IPS-18a (cell line): ENCODE data around the gene HOXD13.
A peak's percentile ranks its signal among the peaks of the same experiment; 100 is the strongest.

ENCODE experiments used
- H3K27ac ChIP-seq: one replicate; pipeline ENCODE4 v1.5.1; 2013; ENCODE audit warnings: low read length
- H3K27me3 ChIP-seq: one replicate; pipeline ENCODE4 v1.6.1; 2013; ENCODE audit warnings: mild to moderate bottlenecking, low read length; ENCODE audit not compliant: control insufficient read depth, insufficient read depth
- H3K36me3 ChIP-seq: one replicate; pipeline ENCODE4 v1.6.1; 2013; ENCODE audit warnings: low read depth, low read length; ENCODE audit not compliant: control insufficient read depth
- H3K4me1 ChIP-seq: one replicate; pipeline ENCODE4 v1.6.1; 2013; ENCODE audit warnings: low read depth, low read length; ENCODE audit not compliant: control insufficient read depth
- H3K4me3 ChIP-seq: one replicate; pipeline ENCODE4 v1.5.1; 2013; ENCODE audit warnings: low read length
- H3K9ac ChIP-seq: one replicate; pipeline ENCODE4 v1.6.1; 2013; ENCODE audit warnings: mild to moderate bottlenecking, low read length, moderate library complexity
- H3K9me3 ChIP-seq: one replicate; pipeline ENCODE4 v1.6.1; 2013; ENCODE audit warnings: low read depth, low read length; ENCODE audit not compliant: control insufficient read depth

Gene HOXD13

DNA sequence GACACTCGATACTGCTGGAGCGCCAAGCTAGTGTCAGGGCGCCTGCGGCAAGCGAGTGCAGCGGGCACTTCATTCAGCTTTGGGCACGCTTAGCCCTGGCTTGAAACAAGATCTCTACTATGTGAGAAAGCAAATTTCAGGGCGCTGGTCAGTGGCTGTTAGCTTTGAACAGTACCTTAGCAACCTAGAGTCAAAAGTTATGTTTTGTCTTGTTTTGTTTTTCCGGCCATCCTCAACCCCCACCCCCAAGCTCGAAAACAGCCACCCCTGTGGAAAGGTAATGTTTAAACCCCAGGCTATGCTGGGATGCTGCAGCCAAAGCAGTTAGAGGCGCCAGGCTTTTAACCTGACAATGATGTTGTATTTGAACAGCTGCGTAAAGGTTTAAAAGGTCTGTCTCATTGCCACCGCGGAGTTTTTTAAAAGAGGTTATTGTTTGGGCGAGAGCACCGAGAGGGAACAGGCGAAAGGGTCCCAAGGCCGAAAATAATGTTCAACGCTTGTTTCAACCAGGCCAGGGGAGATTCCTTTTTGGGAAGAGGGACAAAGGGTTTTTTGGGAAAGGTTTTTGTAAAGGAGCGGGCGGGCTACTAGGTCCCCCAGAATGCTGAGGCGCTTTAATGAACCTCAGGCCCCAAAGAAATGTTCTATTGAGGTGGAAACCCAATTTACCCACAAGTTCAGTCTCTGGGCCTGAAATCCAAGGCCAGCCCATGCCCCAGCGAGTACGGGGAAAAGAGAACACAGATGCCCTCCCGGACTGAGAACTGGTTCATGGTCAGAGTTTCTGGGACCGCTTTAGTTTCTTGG lies 21.8 kb downstream of the HOXD13 start:
- no peaks in the 10 kb centered on the region for H3K4me1 ChIP-seq
- no peak overlapping the region for H3K4me3 ChIP-seq
- peaks cover 5% of the 10 kb centered on the region for H3K9me3 ChIP-seq
- no peak overlapping the region for H3K9ac ChIP-seq
- no peak overlapping the region for H3K27ac ChIP-seq
- peaks cover 100% of the 10 kb centered on the region for H3K27me3 ChIP-seq
- H3K36me3 ChIP-seq: no peaks in the 10 kb centered on the region

DNA sequence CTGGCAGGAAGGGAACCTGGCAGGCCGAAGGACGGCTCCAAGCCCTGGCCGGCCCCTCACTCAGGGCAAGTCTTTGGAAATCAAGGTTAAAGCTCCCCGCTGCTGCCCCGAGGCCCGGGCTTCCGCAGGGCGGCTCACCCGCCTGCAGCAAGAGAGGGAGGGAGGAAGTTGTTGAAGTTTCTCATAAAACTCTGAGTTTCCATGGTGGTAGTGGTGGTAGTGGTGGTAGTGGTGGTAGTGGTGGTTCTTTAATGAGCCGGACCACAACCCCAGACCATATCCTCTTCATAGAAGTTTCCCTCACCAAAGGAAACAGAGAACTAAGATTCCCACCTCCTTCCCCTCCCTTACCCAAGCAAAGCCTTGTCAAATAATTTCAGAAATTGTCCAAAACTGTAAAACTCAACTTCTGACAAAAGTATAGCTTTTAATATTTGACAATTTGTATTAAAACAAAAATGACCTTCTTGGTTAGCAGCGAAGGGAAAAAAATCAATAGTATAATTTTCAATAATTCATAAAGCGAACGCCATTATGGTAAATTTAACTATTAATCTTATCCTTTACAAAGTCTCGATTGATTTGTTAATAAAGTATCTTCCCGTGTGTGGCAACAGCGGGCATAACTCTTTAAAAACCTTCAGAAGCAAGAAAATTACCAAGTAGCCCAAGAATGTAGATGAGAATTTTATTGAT lies 22.6 kb downstream of the HOXD13 start:
- H3K9me3 ChIP-seq: peaks cover 5% of the 10 kb centered on the region
- peaks cover 100% of the 10 kb centered on the region for H3K27me3 ChIP-seq
- H3K9ac ChIP-seq: no peak overlapping the region
- no peaks in the 10 kb centered on the region for H3K4me1 ChIP-seq
- H3K4me3 ChIP-seq: no peak overlapping the region
- no peak overlapping the region for H3K27ac ChIP-seq
- H3K36me3 ChIP-seq: no peaks in the 10 kb centered on the region

DNA sequence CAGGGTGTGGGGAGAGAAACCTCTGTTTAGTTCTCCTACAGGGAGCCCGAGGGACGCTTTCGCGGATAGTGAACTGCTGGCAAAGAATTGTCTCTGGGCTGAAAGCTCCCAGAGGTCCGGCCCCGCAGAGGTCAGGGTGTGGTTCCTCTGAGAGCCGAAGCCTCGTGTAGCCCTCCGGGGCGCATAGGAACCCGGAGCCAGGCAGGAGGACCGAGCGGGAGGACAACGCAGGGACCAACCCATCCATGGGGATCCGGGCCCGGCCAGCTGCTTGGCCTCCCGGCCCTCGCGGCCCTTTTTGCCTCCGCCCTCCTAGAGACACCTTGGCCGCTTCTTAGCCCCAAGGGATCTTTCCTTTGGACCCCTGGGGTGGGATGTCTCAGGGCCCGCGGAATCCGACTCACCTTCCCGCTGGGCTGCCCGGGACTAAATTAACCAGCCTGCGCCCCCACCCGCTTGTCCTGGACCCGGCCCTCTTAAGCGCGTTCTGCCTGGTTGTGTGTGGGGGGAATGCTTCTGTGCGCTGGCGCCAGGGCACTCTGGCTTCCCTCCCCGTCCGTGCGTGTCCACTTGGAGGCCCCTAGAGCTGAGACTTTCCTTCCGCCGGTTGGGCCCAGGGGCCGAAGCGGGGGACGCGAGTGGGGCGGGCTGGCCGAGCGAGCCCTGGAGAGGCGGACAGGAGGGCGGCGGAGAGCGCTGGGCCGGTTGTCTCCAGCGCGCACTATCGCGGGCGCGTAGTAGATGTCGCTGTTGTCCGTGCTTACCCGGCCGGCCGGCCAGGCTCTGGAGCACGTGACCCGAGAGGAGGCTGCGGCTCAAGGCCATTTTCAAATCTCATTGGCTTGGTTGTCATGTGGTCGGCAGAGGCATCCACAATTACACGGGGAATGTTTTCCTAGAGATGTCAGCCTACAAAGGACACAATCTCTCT lies 23.6 kb downstream of the HOXD13 start, which contains the start of gene HOXD10:
Gene HOXD10 (plus strand): TSS at position 896 of the 931 bp plus-strand sequence. CDS start 56 bp downstream, outside the sequence.
- peaks cover 13% of the 10 kb centered on the region for H3K9me3 ChIP-seq
- H3K9ac ChIP-seq: no peak within 1 kb of the TSS
- no peaks in the 10 kb centered on the region for H3K36me3 ChIP-seq
- H3K4me1 ChIP-seq: peaks cover 2% of the 10 kb centered on the region
- no peak within 1 kb of the TSS for H3K27ac ChIP-seq
- H3K27me3 ChIP-seq: peaks cover 100% of the 10 kb centered on the region
- H3K4me3 ChIP-seq: no peak within 1 kb of the TSS

DNA sequence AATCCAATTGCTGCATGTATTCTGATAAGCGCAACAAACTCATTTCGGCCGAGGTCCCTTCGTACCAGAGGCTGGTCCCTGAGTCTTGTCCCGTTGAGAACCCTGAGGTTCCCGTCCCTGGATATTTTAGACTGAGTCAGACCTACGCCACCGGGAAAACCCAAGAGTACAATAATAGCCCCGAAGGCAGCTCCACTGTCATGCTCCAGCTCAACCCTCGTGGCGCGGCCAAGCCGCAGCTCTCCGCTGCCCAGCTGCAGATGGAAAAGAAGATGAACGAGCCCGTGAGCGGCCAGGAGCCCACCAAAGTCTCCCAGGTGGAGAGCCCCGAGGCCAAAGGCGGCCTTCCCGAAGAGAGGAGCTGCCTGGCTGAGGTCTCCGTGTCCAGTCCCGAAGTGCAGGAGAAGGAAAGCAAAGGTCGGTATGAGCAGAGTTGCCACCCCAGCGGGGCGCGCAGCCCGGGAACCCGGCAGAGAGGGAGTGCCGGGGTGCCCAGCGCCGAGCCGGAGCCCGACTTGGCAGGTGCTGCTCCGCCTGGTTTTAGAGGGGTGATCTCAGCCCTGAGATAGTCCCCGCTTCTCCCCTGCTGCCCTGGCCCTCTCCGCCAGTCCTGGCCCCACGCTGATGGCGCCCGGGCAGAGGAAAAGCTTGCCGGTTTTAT lies 24.8 kb downstream of the HOXD13 start:
- H3K36me3 ChIP-seq: no peaks in the 10 kb centered on the region
- peaks cover 5% of the 10 kb centered on the region for H3K4me1 ChIP-seq
- H3K9ac ChIP-seq: no peak overlapping the region
- no peak overlapping the region for H3K4me3 ChIP-seq
- H3K27me3 ChIP-seq: peaks cover 100% of the 10 kb centered on the region
- peaks cover 13% of the 10 kb centered on the region for H3K9me3 ChIP-seq
- no peak overlapping the region for H3K27ac ChIP-seq

DNA sequence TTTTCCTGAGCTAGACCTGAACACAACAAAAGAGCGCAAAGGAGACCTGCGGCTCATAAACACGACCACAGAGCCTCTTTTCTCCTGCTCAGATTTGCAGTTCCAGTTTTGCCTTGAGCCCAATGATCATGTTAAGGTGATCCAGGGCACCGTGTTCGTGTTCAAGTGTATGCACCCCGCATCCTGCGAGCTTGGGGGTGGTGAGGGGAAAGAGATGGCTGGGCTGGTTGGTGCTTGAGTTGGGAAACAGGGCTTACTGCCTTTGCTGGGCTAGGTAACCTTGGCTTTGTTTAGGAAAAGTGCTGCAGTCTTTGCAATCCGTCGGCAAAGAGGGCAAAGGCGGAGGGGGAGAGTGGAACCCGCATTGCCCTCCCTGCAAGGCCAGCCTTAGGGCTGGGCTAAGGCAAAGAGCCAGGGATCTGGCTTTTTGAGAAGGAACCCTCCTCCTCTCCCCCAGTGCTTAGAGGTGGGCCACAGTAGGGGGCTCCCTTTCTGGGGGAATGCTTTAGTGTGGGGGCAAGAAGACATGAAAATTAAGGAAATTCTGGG lies 25.4 kb downstream of the HOXD13 start:
- H3K4me1 ChIP-seq: peaks cover 5% of the 10 kb centered on the region
- H3K9me3 ChIP-seq: peaks cover 13% of the 10 kb centered on the region
- H3K4me3 ChIP-seq: no peak overlapping the region
- peaks cover 100% of the 10 kb centered on the region for H3K27me3 ChIP-seq
- no peaks in the 10 kb centered on the region for H3K36me3 ChIP-seq
- no peak overlapping the region for H3K27ac ChIP-seq
- H3K9ac ChIP-seq: no peak overlapping the region

DNA sequence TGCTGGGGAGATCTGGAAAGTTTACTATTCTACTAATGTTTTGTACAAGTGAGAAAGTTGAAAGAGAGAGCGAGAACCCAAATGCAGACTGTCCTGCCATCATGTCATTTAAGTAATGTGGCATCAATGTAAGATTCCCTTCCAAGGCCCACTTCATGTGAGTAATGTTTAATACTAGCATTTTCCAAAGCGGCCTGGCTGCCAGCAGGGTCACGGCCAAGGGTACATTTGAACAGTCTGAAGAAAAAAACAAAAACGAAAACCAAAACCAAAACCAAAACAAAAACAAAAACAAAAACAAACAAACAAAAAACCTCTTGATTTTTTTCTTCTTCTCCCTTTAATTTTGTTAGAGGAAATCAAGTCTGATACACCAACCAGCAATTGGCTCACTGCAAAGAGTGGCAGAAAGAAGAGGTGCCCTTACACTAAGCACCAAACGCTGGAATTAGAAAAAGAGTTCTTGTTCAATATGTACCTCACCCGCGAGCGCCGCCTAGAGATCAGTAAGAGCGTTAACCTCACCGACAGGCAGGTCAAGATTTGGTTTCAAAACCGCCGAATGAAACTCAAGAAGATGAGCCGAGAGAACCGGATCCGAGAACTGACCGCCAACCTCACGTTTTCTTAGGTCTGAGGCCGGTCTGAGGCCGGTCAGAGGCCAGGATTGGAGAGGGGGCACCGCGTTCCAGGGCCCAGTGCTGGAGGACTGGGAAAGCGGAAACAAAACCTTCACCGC lies 26.2 kb downstream of the HOXD13 start:
- Histone ChIP-seq H3K36me3 (no peaks in the 10 kb centered on the region), H3K27me3 (peaks cover 100% of the 10 kb centered on the region), H3K4me3 (no peak overlapping the region), H3K9me3 (peaks cover 13% of the 10 kb centered on the region), H3K9ac (no peak overlapping the region), H3K27ac (no peak overlapping the region), H3K4me1 (peaks cover 5% of the 10 kb centered on the region)

DNA sequence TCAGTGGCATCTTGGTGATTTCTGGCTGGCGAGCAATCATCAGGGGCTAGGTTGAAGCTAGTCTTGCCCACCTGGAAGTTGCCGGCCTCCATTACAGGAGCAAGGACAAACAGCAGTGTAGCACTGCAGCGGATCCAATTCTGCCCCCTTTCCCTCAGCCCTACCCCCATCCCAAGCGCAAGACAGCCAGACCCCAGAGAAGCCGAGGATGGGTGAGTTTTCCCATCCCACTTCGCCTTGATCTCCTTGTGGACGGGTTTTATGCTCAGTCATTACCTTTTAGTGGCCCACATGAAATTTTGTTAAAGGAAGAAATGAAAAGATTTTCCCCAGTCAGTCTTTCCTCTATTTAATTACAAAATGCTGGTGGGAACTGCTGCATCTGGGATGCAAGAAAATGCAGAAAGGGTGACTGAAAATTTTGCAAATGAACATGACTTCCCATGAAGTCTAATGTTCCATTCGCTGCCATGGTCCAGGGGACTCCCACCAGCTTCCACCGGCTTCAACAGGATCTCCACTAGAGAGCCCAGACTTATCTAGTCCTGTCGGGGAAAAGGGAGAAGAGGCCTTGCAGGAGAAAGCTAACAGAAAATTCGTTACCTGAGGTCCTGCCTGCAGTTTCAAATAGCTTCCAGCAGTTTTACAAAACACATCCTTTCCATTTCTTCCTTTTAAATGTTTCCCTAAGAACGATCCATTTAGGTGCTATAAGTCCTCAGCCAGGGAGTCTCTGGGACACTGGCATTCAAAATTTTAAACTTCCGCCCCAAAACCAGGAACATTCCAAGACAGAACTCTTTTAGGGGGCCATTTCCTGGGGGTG lies 28.1 kb downstream of the HOXD13 start:
- peaks cover 100% of the 10 kb centered on the region for H3K27me3 ChIP-seq
- H3K9me3 ChIP-seq: peaks cover 13% of the 10 kb centered on the region
- peaks cover 5% of the 10 kb centered on the region for H3K4me1 ChIP-seq
- H3K27ac ChIP-seq: no peak overlapping the region
- no peak overlapping the region for H3K4me3 ChIP-seq
- H3K36me3 ChIP-seq: no peaks in the 10 kb centered on the region
- H3K9ac ChIP-seq: no peak overlapping the region

DNA sequence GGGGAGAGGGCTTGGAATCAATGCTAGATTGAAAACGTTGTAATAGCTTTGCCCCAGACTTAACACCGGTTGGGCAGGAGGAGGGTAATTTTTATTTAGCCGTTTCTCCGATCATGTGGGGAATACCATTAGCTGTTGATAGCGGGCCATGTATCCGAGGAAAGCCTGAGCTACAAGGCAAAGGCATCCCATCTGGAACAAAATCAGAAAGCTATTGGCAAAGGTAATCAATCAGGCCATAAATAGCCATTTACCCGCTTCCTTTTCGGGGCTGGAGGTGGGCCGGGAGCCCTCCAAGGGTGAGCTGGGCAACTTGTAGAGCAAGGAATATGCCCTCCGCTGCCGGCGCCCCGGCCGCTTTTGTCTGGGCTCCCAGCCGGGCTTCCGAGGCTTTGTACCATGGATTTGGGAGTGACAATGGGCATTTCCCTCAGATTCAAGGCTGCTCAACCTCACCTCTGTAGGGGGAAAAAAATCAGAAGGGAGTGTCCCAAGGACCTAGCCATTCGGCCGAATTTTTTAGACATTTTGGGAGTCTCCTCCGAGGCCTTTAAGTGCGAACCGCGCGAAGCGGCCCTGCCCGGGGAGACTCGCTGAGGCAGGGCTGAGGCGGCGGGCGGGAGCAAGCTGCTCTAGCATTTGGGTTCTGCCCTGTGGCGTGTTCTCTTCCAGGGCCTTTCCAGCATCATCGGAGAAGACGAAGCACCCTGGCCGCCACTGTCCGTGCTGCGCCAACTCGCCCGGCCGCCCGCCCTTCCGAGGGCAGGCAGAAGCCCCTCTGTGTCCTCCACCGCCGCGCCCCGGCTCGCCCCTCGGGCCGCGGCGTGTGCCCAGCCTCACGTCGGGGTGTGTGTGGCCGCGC lies 28.9 kb downstream of the HOXD13 start:
- Histone ChIP-seq H3K9ac (no peak overlapping the region), H3K27ac (no peak overlapping the region), H3K4me1 (peaks cover 5% of the 10 kb centered on the region), H3K27me3 (peaks cover 100% of the 10 kb centered on the region), H3K4me3 (no peak overlapping the region), H3K9me3 (peaks cover 13% of the 10 kb centered on the region), H3K36me3 (no peaks in the 10 kb centered on the region)

DNA sequence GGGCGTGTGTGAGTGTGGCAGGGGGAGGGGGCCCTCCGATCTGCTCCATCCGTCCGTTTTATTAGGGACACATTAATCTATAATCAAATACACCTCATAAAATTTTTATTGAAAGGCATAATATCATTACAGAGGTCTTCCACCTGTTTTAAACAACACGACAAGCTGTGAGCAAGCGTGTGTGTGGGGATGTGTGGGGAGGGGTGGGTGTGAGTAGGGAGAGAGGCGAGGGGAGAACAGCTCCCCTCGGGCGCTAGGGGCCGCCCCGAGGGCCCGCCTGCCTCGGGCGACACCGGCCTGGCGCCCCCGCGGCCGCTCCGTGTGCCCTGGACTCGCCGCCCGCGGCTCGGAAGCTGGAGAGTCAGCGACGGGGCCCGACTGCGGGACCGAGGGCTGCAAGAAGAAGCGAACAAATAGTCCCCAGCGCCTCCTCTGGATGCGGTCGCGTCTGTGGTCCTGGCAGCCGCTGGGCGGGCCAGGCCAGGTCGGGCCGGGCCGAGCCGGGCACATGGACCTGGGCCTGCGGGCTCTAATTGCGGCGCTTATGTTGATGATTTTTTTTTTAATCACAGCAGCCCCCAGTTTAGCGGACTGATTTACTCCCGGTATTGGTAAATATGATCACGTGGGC lies 29.6 kb downstream of the HOXD13 start:
- Histone ChIP-seq H3K9me3 (peaks cover 8% of the 10 kb centered on the region), H3K36me3 (no peaks in the 10 kb centered on the region), H3K9ac (no peak overlapping the region), H3K27ac (no peak overlapping the region), H3K4me1 (peaks cover 5% of the 10 kb centered on the region), H3K4me3 (peak overlapping the region; percentile 24), H3K27me3 (peaks cover 100% of the 10 kb centered on the region)
